Measurements from ENCODE around the gene NR2F1. TPM values are rescaled to one million over a fixed set of nuclear protein-coding genes. Genes with fewer than 3 reads are reported as not detected.

The NR2F1 gene
- total RNA-seq, 4 donors from 2014 or later: 1.5 to 6.2 (median 3.2) TPM

DNA sequence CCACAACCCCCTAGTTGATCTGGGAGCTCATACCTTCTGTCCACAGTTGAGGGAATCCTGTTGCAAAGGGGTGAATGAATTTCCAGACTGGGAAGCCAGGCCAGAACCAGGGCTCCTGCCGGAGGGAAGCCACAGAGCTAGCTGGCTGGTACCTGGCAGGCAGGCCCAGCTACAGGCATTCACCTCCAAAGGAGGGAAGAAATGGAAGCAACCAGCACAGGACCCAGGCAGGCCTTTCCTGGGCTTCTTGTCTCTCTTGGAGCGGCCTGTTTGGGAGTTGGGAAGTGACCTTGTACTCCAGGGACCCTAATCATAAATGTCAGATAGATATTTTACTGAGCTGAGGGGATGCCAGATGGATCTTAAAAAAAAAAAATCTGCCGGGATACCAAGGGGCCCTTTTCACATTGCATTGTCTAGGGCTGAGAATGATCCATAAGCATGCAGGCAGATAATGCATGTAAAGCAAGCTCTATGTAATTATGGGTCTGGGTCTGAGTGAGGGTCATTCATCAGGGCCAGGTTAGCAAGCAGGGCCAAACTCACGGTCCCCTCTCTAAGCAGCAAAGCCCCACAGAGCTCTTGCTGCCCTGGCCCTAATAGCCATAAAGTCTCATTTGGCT is 8.4 kb downstream of the NR2F1 start:
- intact Hi-C loops (cut with DNase I; ENCODE audit: low total_unique reads): no loop called here
- H3K4me1 ChIP-seq: peaks cover 0 to 8% (median 0%) of the 10 kb centered on the region in 4 donors
- H3K9me3 ChIP-seq: no peaks in the 10 kb centered on the region
- no peaks in the 10 kb centered on the region for H3K36me3 ChIP-seq
- DNase-seq: no peak
- peaks cover 96% of the 10 kb centered on the region for H3K27me3 ChIP-seq
- H3K27ac ChIP-seq: no peak overlapping the region
- in situ Hi-C loops (cut with MboI; ENCODE audit: low pct_ligation_motif_present in 1 of 4, low pct_unique_long_range_greater_than_20kb in 1 of 4, low sequenced_read_pairs in 3 of 4): loop anchor here in 3 of 4 donors (25.0 kb wide), 2 partner anchors 196 to 321 kb away; no protein-coding TSS in a partner anchor
- no peak for TF ChIP-seq POLR2AphosphoS5 (IDR thresholded peaks at IDR 0.05)
- no peak for TF ChIP-seq EP300 (IDR thresholded peaks at IDR 0.05; ENCODE audit: low read depth)
- no peak for TF ChIP-seq POLR2A (IDR thresholded peaks at IDR 0.05)
- 87% methylated on average over 4 of the region's 4 CpGs; no CpG with 5 or more reads in 1 of the 2 donors for WGBS, 2 donors (ENCODE audit: low coverage in 1 of 2)
- no peak overlapping the region for H3K4me3 ChIP-seq

DNA sequence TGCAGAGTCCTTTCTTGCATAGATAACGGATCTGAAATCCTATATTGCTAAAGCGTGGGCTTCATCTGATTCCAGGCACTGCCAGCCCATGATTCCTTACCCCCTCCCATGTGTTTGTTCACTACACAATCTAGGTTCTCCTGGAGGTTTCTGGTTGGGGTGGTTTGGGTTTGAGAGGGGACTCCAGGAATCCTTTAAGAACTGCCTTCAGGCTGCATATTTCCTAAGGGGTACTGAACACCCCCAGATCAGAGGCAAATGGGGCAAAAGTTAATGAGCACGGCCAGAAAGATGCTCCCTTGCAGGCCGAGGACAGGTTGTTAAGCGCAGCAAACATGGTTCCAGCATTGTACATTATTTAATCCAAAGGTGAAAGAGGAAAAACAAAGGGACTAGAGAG is 9.9 kb downstream of the NR2F1 start:
- Histone ChIP-seq H3K36me3 (no peaks in the 10 kb centered on the region), H3K9me3 (no peaks in the 10 kb centered on the region), H3K4me1 (peaks cover 0 to 15% (median 3%) of the 10 kb centered on the region in 4 donors), H3K4me3 (no peak overlapping the region), H3K27ac (no peak overlapping the region), H3K27me3 (peaks cover 96% of the 10 kb centered on the region)
- in situ Hi-C loops (cut with MboI; ENCODE audit: low pct_ligation_motif_present in 1 of 4, low pct_unique_long_range_greater_than_20kb in 1 of 4, low sequenced_read_pairs in 3 of 4): loop anchor here in 3 of 4 donors (25.0 kb wide), 2 partner anchors 194 to 319 kb away; no protein-coding TSS in a partner anchor
- no peak for DNase-seq
- TF ChIP-seq EP300 (IDR thresholded peaks at IDR 0.05; ENCODE audit: low read depth): no peak
- no peak for TF ChIP-seq POLR2A (IDR thresholded peaks at IDR 0.05)
- TF ChIP-seq, protein P1, sequence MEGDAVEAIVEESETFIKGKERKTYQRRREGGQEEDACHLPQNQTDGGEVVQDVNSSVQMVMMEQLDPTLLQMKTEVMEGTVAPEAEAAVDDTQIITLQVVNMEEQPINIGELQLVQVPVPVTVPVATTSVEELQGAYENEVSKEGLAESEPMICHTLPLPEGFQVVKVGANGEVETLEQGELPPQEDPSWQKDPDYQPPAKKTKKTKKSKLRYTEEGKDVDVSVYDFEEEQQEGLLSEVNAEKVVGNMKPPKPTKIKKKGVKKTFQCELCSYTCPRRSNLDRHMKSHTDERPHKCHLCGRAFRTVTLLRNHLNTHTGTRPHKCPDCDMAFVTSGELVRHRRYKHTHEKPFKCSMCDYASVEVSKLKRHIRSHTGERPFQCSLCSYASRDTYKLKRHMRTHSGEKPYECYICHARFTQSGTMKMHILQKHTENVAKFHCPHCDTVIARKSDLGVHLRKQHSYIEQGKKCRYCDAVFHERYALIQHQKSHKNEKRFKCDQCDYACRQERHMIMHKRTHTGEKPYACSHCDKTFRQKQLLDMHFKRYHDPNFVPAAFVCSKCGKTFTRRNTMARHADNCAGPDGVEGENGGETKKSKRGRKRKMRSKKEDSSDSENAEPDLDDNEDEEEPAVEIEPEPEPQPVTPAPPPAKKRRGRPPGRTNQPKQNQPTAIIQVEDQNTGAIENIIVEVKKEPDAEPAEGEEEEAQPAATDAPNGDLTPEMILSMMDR (IDR thresholded peaks at IDR 0.05): no peak
- TF ChIP-seq POLR2AphosphoS5 (IDR thresholded peaks at IDR 0.05): no peak
- WGBS, 2 donors (ENCODE audit: low coverage in 1 of 2): 73 to 82% methylated on average over 3 to 5 of the region's 5 CpGs
- intact Hi-C loops (cut with DNase I; ENCODE audit: low total_unique reads): no loop called here

DNA sequence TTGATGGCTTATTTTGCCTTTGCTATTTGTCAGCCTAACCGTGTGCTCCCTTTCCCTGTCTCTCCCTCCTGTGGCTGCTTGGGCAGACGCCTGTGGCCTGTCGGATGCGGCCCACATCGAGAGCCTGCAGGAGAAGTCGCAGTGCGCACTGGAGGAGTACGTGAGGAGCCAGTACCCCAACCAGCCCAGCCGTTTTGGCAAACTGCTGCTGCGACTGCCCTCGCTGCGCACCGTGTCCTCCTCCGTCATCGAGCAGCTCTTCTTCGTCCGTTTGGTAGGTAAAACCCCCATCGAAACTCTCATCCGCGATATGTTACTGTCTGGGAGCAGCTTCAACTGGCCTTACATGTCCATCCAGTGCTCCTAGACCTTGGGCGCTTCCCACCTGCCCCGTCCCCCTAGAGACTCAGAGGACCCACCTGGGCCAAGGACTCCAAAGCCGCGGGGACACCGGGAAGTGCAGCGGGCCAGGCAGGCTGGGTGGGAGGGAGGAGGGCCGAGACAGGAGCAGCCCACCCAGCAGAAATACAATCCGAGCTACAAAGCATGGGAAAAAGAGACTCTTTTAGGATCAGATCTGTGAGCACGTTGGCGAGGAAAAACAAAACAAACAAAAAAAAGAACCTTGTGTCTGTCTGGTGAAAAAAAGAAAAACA is 10.6 kb downstream of the NR2F1 start:
- Histone ChIP-seq H3K9me3 (no peaks in the 10 kb centered on the region), H3K4me1 (peaks cover 0 to 14% (median 3%) of the 10 kb centered on the region in 4 donors), H3K4me3 (no peak overlapping the region), H3K27ac (no peak overlapping the region), H3K27me3 (peaks cover 97% of the 10 kb centered on the region), H3K36me3 (no peaks in the 10 kb centered on the region)
- TF ChIP-seq POLR2AphosphoS5 (IDR thresholded peaks at IDR 0.05): no peak
- no peak for TF ChIP-seq EP300 (IDR thresholded peaks at IDR 0.05; ENCODE audit: low read depth)
- TF ChIP-seq POLR2A (IDR thresholded peaks at IDR 0.05): no peak
- TF ChIP-seq, protein P1 (IDR thresholded peaks at IDR 0.05): no peak
- in situ Hi-C loops (cut with MboI; ENCODE audit: low pct_ligation_motif_present in 1 of 4, low pct_unique_long_range_greater_than_20kb in 1 of 4, low sequenced_read_pairs in 3 of 4) (loop anchor here in 3 of 4 donors (25.0 kb wide), 2 partner anchors 194 to 319 kb away; no protein-coding TSS in a partner anchor), intact Hi-C loops (cut with DNase I; ENCODE audit: low total_unique reads) (no loop called here)
- DNase-seq: no peak
- WGBS, 2 donors (ENCODE audit: low coverage in 1 of 2): 44% methylated on average over 6 to 30 of the region's 30 CpGs

DNA sequence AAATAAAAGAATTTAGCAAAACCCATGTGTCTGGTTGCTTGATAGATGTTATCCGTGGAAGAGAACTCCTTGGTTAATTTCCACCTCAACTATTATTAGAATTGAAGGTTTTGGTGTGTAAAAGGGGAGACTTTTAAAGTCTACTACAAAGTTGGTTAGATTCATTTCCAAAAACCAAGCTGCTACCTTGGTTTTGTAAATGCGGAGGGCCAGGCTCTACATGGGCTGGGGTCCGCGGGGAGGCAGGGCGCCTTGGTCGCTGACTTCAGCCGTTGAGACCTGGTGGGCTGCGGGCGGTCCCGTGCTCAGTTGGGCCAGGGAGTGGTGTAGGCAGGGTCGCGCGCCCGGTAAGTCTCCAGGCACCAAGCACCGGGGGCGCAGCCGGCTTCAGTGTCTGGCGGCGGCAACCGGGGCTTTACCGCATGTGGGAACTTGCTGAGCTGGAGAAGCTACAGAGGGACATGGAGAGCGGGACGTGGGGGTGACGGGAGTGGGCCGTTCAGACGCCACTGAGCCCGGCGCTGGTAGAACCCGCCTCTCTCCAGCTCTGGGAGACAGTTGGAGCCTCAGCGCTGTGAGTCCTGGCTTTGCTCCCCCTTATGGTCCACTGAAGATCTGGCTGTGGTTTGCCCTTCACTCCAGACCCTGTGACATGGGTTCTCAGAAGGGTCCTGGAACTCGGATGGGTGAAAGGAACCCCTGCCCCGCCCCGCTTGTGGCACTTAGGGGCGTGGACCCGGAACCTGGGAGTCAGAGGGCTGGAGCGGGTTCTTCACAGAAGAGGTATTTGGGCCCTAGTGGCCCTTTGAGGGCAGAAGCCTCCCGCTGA is 11.8 kb downstream of the NR2F1 start:
- in situ Hi-C loops (cut with MboI; ENCODE audit: low pct_ligation_motif_present in 1 of 4, low pct_unique_long_range_greater_than_20kb in 1 of 4, low sequenced_read_pairs in 3 of 4): loop anchor here in 3 of 4 donors (25.0 kb wide), 2 partner anchors 192 to 317 kb away; no protein-coding TSS in a partner anchor
- H3K27me3 ChIP-seq: peaks cover 97% of the 10 kb centered on the region
- no peak for TF ChIP-seq POLR2AphosphoS5 (IDR thresholded peaks at IDR 0.05)
- no peak for TF ChIP-seq POLR2A (IDR thresholded peaks at IDR 0.05)
- TF ChIP-seq, protein P1 (IDR thresholded peaks at IDR 0.05): no peak
- TF ChIP-seq EP300 (IDR thresholded peaks at IDR 0.05; ENCODE audit: low read depth): no peak

More for the DNA sequence above, 11.8 kb downstream of the NR2F1 start:
- H3K27ac ChIP-seq: no peak overlapping the region
- 59% methylated on average over 32 of the region's 37 CpGs; no CpG with 5 or more reads in 1 of the 2 donors for WGBS, 2 donors (ENCODE audit: low coverage in 1 of 2)
- H3K4me3 ChIP-seq: no peak overlapping the region
- no peak for DNase-seq
- intact Hi-C loops (cut with DNase I; ENCODE audit: low total_unique reads): no loop called here
- no peaks in the 10 kb centered on the region for H3K36me3 ChIP-seq
- no peaks in the 10 kb centered on the region for H3K9me3 ChIP-seq
- H3K4me1 ChIP-seq: peaks cover 0 to 14% (median 3%) of the 10 kb centered on the region in 4 donors
